ENCODE data around the gene MITF.

MITF gene

GRCh38 chr3:69941439-69942176 lies 202.3 kb downstream of the MITF start:
- Mint-ChIP-seq H3K27ac (no peak overlapping the region), H3K9me3 (no peaks in the 10 kb centered on the region), H3K4me1 (ENCODE audit: low read depth) (no peaks in the 10 kb centered on the region), H3K36me3 (ENCODE audit: low read depth) (no peaks in the 10 kb centered on the region), H3K4me3 (no peak overlapping the region), H3K27me3 (no peaks in the 10 kb centered on the region)
- no peak for DNase-seq

GRCh38 chr3:69944931-69945493 lies 205.7 kb downstream of the MITF start:
- no peaks in the 10 kb centered on the region for H3K36me3 Mint-ChIP-seq (ENCODE audit: low read depth)
- no peaks in the 10 kb centered on the region for H3K27me3 Mint-ChIP-seq
- H3K4me3 Mint-ChIP-seq = no peak overlapping the region
- H3K27ac Mint-ChIP-seq = no peak overlapping the region
- DNase-seq = no peak
- no peaks in the 10 kb centered on the region for H3K9me3 Mint-ChIP-seq
- no peaks in the 10 kb centered on the region for H3K4me1 Mint-ChIP-seq (ENCODE audit: low read depth)

DNA sequence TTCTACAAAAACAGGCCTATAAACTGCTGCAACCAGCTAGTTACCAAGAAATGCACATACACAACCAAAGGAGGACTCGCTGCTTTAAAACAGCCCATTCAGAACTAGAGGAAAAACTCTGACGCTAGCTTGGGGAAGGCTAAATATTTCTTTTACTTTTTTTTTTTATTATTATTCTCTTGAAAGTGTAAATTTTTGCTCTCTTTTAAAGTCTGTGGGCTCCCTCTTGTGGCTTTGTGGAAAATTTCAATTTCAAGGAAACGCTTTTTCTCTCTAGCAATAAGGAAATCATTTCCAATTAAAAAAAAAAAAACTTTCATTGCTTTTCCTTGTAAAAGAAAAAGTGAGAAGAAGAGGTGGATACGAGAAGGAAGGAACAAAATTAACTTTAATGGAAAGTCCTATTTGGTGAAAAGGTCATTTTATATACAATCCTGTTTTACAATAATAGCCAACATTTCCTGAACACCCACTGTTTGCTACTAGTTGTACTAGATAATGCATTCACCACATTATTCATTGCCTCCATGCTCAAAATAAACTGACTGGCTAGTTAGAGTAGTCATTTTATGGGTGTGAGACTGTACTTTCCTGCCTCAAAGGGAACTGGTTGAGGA lies 209.1 kb downstream of the MITF start:
- Mint-ChIP-seq H3K27ac (no peak overlapping the region), H3K36me3 (ENCODE audit: low read depth) (no peaks in the 10 kb centered on the region), H3K4me1 (ENCODE audit: low read depth) (no peaks in the 10 kb centered on the region), H3K9me3 (no peaks in the 10 kb centered on the region), H3K4me3 (no peak overlapping the region), H3K27me3 (no peaks in the 10 kb centered on the region)
- DNase-seq = no peak

GRCh38 chr3:69951616-69952015 lies 212.4 kb downstream of the MITF start:
- H3K27me3 Mint-ChIP-seq = no peaks in the 10 kb centered on the region
- no peaks in the 10 kb centered on the region for H3K4me1 Mint-ChIP-seq (ENCODE audit: low read depth)
- no peaks in the 10 kb centered on the region for H3K36me3 Mint-ChIP-seq (ENCODE audit: low read depth)
- H3K9me3 Mint-ChIP-seq = no peaks in the 10 kb centered on the region
- no peak overlapping the region for H3K27ac Mint-ChIP-seq
- no peak overlapping the region for H3K4me3 Mint-ChIP-seq
- no peak for DNase-seq

- H3K36me3 Mint-ChIP-seq (ENCODE audit: low read depth) = no peaks in the 10 kb centered on the region
- H3K9me3 Mint-ChIP-seq = no peaks in the 10 kb centered on the region
- no peaks in the 10 kb centered on the region for H3K4me1 Mint-ChIP-seq (ENCODE audit: low read depth)
- DNase-seq = no peak
- H3K4me3 Mint-ChIP-seq = no peak overlapping the region
- H3K27me3 Mint-ChIP-seq = no peaks in the 10 kb centered on the region
- no peak overlapping the region for H3K27ac Mint-ChIP-seq
Observed at GRCh38 chr3:69959581-69959980, 220.3 kb downstream of the MITF start.

- Mint-ChIP-seq H3K36me3 (ENCODE audit: low read depth) (no peaks in the 10 kb centered on the region), H3K4me3 (no peak overlapping the region), H3K9me3 (no peaks in the 10 kb centered on the region), H3K4me1 (ENCODE audit: low read depth) (no peaks in the 10 kb centered on the region), H3K27ac (no peak overlapping the region), H3K27me3 (no peaks in the 10 kb centered on the region)
- DNase-seq = no peak
Observed at GRCh38 chr3:69961706-69962439, 222.6 kb downstream of the MITF start.

- no peak for DNase-seq
- no peaks in the 10 kb centered on the region for H3K4me1 Mint-ChIP-seq (ENCODE audit: low read depth)
Observed at GRCh38 chr3:69963643-69964042, 224.4 kb downstream of the MITF start.

DNA sequence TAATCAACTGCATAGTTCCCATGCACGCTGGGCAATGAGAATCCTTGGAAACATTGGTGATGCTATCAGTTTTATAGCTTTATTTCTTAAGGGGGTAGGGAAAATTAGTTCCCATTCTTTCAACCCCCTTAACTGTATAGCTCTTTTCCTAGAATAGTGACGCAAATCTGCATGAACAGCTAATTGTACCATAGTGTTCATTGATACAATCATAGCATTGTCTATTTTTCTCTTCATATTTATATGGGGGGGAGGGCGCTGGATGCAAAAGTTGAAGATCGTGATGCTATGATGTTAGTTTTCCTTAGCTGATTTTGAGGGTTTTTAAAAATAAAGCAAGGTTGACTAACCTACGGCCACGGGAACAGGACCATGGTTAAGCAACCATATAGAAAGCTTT lies 227.9 kb downstream of the MITF start:
- H3K4me1 Mint-ChIP-seq (ENCODE audit: low read depth) = no peaks in the 10 kb centered on the region
- no peaks in the 10 kb centered on the region for H3K9me3 Mint-ChIP-seq
- H3K27me3 Mint-ChIP-seq = no peaks in the 10 kb centered on the region
- no peak for DNase-seq
- no peak overlapping the region for H3K27ac Mint-ChIP-seq
- H3K36me3 Mint-ChIP-seq (ENCODE audit: low read depth) = no peaks in the 10 kb centered on the region
- no peak overlapping the region for H3K4me3 Mint-ChIP-seq

More at GRCh38 chr3:69963643-69964042, 224.4 kb downstream of the MITF start:
- no peaks in the 10 kb centered on the region for H3K9me3 Mint-ChIP-seq
- H3K27me3 Mint-ChIP-seq = no peaks in the 10 kb centered on the region
- no peak overlapping the region for H3K4me3 Mint-ChIP-seq
- no peaks in the 10 kb centered on the region for H3K36me3 Mint-ChIP-seq (ENCODE audit: low read depth)
- no peak overlapping the region for H3K27ac Mint-ChIP-seq

DNA sequence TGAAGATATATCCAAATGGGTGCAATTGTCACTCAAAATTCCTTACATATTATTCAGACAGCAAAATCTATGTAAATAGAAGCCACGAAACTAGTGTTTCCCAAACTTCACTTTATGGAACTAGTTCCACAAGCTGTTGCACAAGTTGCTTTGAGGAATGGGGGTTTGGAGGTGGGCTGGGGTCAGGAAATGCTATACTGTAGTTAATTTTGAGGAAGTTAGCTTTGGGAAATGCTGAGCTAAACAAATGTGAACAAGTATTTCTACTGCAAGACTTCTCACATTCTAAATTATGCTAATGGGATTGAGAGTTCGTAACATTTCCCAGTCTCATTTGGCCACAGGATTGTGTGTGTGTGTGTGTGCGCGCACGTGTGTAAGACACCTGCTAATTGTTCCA lies 231.6 kb downstream of the MITF start:
- no peaks in the 10 kb centered on the region for H3K4me1 Mint-ChIP-seq (ENCODE audit: low read depth)
- H3K4me3 Mint-ChIP-seq = no peak overlapping the region

DNA sequence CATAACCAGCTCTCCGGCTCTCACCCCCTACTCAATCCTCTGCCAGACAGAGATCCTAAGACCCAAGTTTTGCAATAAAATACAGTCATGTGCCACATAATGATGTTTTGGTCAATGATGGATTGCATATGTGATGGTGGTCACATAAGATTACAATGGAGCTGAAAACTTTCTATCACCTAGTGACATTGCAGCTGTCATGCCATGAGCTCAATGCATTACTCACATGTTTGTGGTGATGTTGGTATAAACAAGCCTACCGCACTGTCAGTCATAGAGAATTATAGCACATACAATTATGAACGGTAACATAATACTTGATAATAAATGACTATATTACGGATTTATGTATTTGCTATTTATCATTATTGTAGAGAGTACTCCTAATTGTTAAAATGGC lies 233.4 kb downstream of the MITF start:
- DNase-seq = no peak
- no peaks in the 10 kb centered on the region for H3K36me3 Mint-ChIP-seq (ENCODE audit: low read depth)
- no peaks in the 10 kb centered on the region for H3K4me1 Mint-ChIP-seq (ENCODE audit: low read depth)
- H3K4me3 Mint-ChIP-seq = no peak overlapping the region
- H3K27me3 Mint-ChIP-seq = peaks cover 3% of the 10 kb centered on the region
- H3K9me3 Mint-ChIP-seq = no peaks in the 10 kb centered on the region
- no peak overlapping the region for H3K27ac Mint-ChIP-seq

More for the DNA sequence above, 231.6 kb downstream of the MITF start:
- Mint-ChIP-seq H3K9me3 (no peaks in the 10 kb centered on the region), H3K27ac (no peak overlapping the region), H3K27me3 (peaks cover 3% of the 10 kb centered on the region), H3K36me3 (ENCODE audit: low read depth) (no peaks in the 10 kb centered on the region)
- DNase-seq = no peak

GRCh38 chr3:69976021-69976420 lies 236.8 kb downstream of the MITF start:
- H3K36me3 Mint-ChIP-seq (ENCODE audit: low read depth) = no peaks in the 10 kb centered on the region
- H3K4me1 Mint-ChIP-seq (ENCODE audit: low read depth) = no peaks in the 10 kb centered on the region
- DNase-seq = no peak
- no peaks in the 10 kb centered on the region for H3K9me3 Mint-ChIP-seq
- no peak overlapping the region for H3K27ac Mint-ChIP-seq
- H3K27me3 Mint-ChIP-seq = peaks cover 3% of the 10 kb centered on the region
- no peak overlapping the region for H3K4me3 Mint-ChIP-seq

DNA sequence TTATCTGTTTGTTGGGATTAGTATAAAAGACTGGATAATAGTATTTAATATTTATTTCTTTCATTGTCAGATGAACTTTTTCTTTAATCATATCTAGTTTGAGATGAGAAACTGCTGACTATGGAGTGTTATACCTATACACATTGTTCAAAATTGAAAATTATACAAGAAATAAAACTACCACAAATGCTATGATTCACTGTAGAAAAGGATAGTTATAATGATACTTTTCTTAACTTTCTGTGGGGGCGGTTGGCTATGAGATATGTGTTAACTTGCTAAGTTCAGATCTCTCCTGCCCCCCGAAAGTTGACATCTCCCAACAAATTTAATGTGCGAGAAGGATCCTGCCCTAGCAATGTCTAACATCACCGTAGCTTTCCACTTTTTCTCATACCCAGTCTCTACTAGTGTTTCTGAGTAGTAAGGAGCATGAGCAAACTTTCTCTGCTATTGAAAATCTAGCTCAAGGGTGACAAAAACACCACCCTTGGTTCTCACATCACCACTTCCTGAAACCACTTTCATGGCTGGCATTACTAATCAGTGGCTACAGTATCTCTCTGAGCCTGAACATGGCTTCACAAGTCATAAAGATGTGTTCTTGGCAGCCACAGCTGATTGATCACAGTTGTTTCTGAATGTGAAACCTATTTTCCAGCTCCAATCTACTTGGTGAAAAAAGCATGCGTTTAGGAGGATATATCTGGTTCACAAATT lies 244.4 kb downstream of the MITF start:
- DNase-seq = no peak
- no peaks in the 10 kb centered on the region for H3K36me3 Mint-ChIP-seq (ENCODE audit: low read depth)

DNA sequence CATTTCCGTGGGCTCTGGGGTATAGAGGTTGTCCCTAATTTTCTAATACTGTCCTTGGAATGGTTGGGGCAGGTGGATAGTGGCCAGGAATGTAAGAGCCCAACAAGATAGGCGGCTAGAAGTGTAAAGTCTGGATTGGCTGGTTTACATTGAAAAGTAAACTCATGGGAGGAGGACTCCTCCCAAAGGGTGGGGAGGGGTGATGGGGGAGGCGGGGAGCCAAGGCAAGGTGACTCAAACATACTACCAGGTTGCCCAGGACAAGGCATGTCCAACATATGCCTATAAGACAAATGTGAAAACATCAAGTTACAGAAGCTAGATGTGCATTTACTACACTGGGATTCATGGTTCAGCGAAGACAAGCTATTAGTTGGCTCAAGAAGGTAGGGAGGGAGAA lies 246.0 kb downstream of the MITF start:
- no peak overlapping the region for H3K4me3 Mint-ChIP-seq
- H3K9me3 Mint-ChIP-seq = peaks cover 1% of the 10 kb centered on the region
- peaks cover 3% of the 10 kb centered on the region for H3K4me1 Mint-ChIP-seq (ENCODE audit: low read depth)

More for the DNA sequence above, 244.4 kb downstream of the MITF start:
- peaks cover 3% of the 10 kb centered on the region for H3K4me1 Mint-ChIP-seq (ENCODE audit: low read depth)
- peaks cover 1% of the 10 kb centered on the region for H3K9me3 Mint-ChIP-seq
- peak overlapping the region; percentile 39 for H3K27ac Mint-ChIP-seq
- H3K4me3 Mint-ChIP-seq = no peak overlapping the region
- no peaks in the 10 kb centered on the region for H3K27me3 Mint-ChIP-seq

GRCh38 chr3:69986419-69986818 lies 247.2 kb downstream of the MITF start:
- Mint-ChIP-seq H3K4me3 (no peak overlapping the region), H3K36me3 (ENCODE audit: low read depth) (no peaks in the 10 kb centered on the region), H3K27me3 (no peaks in the 10 kb centered on the region), H3K4me1 (ENCODE audit: low read depth) (peaks cover 3% of the 10 kb centered on the region), H3K9me3 (peaks cover 1% of the 10 kb centered on the region), H3K27ac (no peak overlapping the region)
- no peak for DNase-seq

More for the DNA sequence above, 246.0 kb downstream of the MITF start:
- DNase-seq = no peak
- Mint-ChIP-seq H3K36me3 (ENCODE audit: low read depth) (no peaks in the 10 kb centered on the region), H3K27me3 (no peaks in the 10 kb centered on the region), H3K27ac (no peak overlapping the region)

Data from activated T-cell treated with anti-CD3 and anti-CD28 coated beads, Interleukin-2, amount 50 U/mL, for 24 hours (primary cell).